RWPE1 (cell line): ENCODE measurements around the gene SLC7A6.

Experiments used
- CTCF ChIA-PET: fragments of 350-600 bp; sonication (Branson Sonifier 250); formaldehyde crosslinking; extraction: SDS; loops from one replicate; lab custom pipeline; 2021; lab: Yijun Ruan, JAX
- POLR2A ChIA-PET: fragments of 400-600 bp; formaldehyde crosslinking; extraction: SDS; loops from one replicate; lab custom pipeline; 2020; ENCODE audit warnings: antibody characterized with exemption; ENCODE audit not compliant: low non-redundant PET; lab: Yijun Ruan, JAX
- DNase-seq: peaks from one replicate; pipeline ENCODE4 v3.0.0; 2012; ENCODE audit warnings: low spot score
- H3K27ac ChIP-seq: fragments of 450-650 bp; 2 replicates; pipeline ENCODE4 v1.5.1; 2017
- CTCF ChIP-seq: fragments of 450-650 bp; conservative IDR thresholded peaks from 2 replicates; pipeline ENCODE4 v1.5.1; 2017; ENCODE audit warnings: low read depth, mild to moderate bottlenecking

SLC7A6 gene

GRCh38 chr16:68338326-68339119 is 74.2 kb downstream of the SLC7A6 start:
- TF ChIP-seq CTCF: no peak
- DNase-seq: no peak
- ChIA-PET POLR2A (no interaction called here), CTCF (interaction anchor here (0.7 to 1.8 kb wide), 2 partner anchors 10 to 182 kb away, joined by 4 to 6 read pairs; no protein-coding TSS in a partner anchor)
- no peak overlapping the region for H3K27ac ChIP-seq

- POLR2A ChIA-PET: no interaction called here
- TF ChIP-seq CTCF: no peak
- CTCF ChIA-PET: interaction anchor here (1.8 kb wide), 1 partner anchor 10 kb away, joined by 6 read pairs; no protein-coding TSS in a partner anchor
These were observed 74.9 kb downstream of the SLC7A6 start for GRCh38 chr16:68339214-68339613.

GRCh38 chr16:68342620-68343019 is 78.3 kb downstream of the SLC7A6 start:
- no peak for TF ChIP-seq CTCF
- POLR2A ChIA-PET: no interaction called here
- no peak for DNase-seq
- CTCF ChIA-PET: interaction anchor here (0.9 kb wide), 1 partner anchor 14 kb away, joined by 3 read pairs; no protein-coding TSS in a partner anchor
- H3K27ac ChIP-seq: no peak overlapping the region

More at GRCh38 chr16:68339214-68339613, 74.9 kb downstream of the SLC7A6 start:
- H3K27ac ChIP-seq: no peak overlapping the region
- DNase-seq: no peak

- TF ChIP-seq CTCF: no peak
- ChIA-PET CTCF (no interaction called here), POLR2A (no interaction called here)
- H3K27ac ChIP-seq: no peak overlapping the region
- no peak for DNase-seq
These were observed 78.8 kb downstream of the SLC7A6 start for GRCh38 chr16:68343137-68343536.

- ChIA-PET POLR2A (no interaction called here), CTCF (no interaction called here)
- DNase-seq: no peak
- no peak overlapping the region for H3K27ac ChIP-seq
- TF ChIP-seq CTCF: no peak
These were observed 79.9 kb downstream of the SLC7A6 start for GRCh38 chr16:68344252-68344651.

- POLR2A ChIA-PET: no interaction called here
- no peak for DNase-seq
These were observed 81.1 kb downstream of the SLC7A6 start for GRCh38 chr16:68345351-68345810.

More at GRCh38 chr16:68345351-68345810, 81.1 kb downstream of the SLC7A6 start:
- CTCF ChIA-PET: no interaction called here
- H3K27ac ChIP-seq: no peak overlapping the region
- no peak for TF ChIP-seq CTCF
